Smooth muscle cell (in vitro differentiated cells): Measurements from ENCODE around the gene KLHL18. TPM values are rescaled to one million over a fixed set of nuclear protein-coding genes. Genes with fewer than 3 reads are reported as not detected.

Source experiments
- DNase-seq: peaks from one replicate; lab custom pipeline; 2025; ENCODE audit not compliant: unreplicated experiment; lab: John Stamatoyannopoulos, UW
- H2AFZ ChIP-seq: fragments of 200-600 bp; sonication (generic); 2 replicates; pipeline ENCODE4 v1.6.0; 2016; ENCODE audit warnings: antibody characterized with exemption, low read depth, mild to moderate bottlenecking
- H3F3A ChIP-seq: fragments of 200-600 bp; sonication (generic); 2 replicates; pipeline ENCODE4 v1.6.0; 2017; ENCODE audit warnings: antibody characterized with exemption, low read depth
- H3K27ac ChIP-seq: fragments of 200-600 bp; sonication (generic); 2 replicates; pipeline ENCODE4 v1.5.1; 2016; ENCODE audit warnings: low read depth, mild to moderate bottlenecking
- H3K27me3 ChIP-seq: fragments of 200-600 bp; sonication (generic); 2 replicates; pipeline ENCODE4 v1.6.1; 2016; ENCODE audit warnings: low read depth, mild to moderate bottlenecking
- H3K36me3 ChIP-seq: fragments of 200-600 bp; sonication (generic); 2 replicates; pipeline ENCODE4 v1.5.1; 2016; ENCODE audit warnings: low read depth
- H3K4me1 ChIP-seq: fragments of 200-600 bp; sonication (generic); 2 replicates; pipeline ENCODE4 v1.5.1; 2016; ENCODE audit warnings: low read depth
- H3K4me2 ChIP-seq: fragments of 200-600 bp; sonication (generic); 2 replicates; pipeline ENCODE4 v1.6.0; 2016; ENCODE audit warnings: mild to moderate bottlenecking
- H3K4me3 ChIP-seq: fragments of 200-600 bp; sonication (generic); 2 replicates; pipeline ENCODE4 v1.5.1; 2016; ENCODE audit warnings: mild to moderate bottlenecking
- H3K79me2 ChIP-seq: fragments of 200-600 bp; sonication (generic); 2 replicates; pipeline ENCODE4 v1.6.0; 2016; ENCODE audit warnings: low read depth, mild to moderate bottlenecking
- H3K9ac ChIP-seq: fragments of 200-600 bp; sonication (generic); 2 replicates; pipeline ENCODE4 v1.6.0; 2016; ENCODE audit warnings: low read depth
- H3K9me3 ChIP-seq: fragments of 200-600 bp; sonication (generic); replicated peaks from 2 replicates; pipeline ENCODE4 v1.5.1; 2016; ENCODE audit warnings: low read depth
- H4K20me1 ChIP-seq: fragments of 200-600 bp; sonication (generic); 2 replicates; pipeline ENCODE4 v1.6.0; 2016; ENCODE audit warnings: low read depth
- WGBS: methylation state at CpG from one replicate; pipeline ENCODE4 v1.1.7; 2016; ENCODE audit warnings: low lambda C conversion rate; 5-methylcytosine and 5-hydroxymethylcytosine counted together
- polyA plus RNA-seq: library from polyadenylated mRNA; unstranded; fragments of >200 nt; fragmentation: Nextera tagmentation; extraction: Ambion mirVana; gene quantifications from 2 replicates; pipeline ENCODE4 v1.2.1, GENCODE V29; 2016
- total RNA-seq: library from RNA; depleted of rRNA; stranded (reverse); fragments of >200 nt; gene quantifications from 2 replicates; pipeline ENCODE4 v1.2.3, GENCODE V29; 2014
- TF ChIP-seq, protein P1 (sequence below): fragments of 200-600 bp; sonication (generic); IDR thresholded peaks from 2 replicates; pipeline ENCODE4 v1.5.1; 2017; ENCODE audit warnings: borderline replicate concordance, mild to moderate bottlenecking, antibody characterized with exemption; ENCODE audit not compliant: insufficient read depth, poor library complexity, severe bottlenecking

KLHL18 gene
- total RNA-seq (17.8 and 18.4 TPM in 2 replicates), polyA plus RNA-seq (17.6 and 25.8 TPM in 2 replicates)

DNA sequence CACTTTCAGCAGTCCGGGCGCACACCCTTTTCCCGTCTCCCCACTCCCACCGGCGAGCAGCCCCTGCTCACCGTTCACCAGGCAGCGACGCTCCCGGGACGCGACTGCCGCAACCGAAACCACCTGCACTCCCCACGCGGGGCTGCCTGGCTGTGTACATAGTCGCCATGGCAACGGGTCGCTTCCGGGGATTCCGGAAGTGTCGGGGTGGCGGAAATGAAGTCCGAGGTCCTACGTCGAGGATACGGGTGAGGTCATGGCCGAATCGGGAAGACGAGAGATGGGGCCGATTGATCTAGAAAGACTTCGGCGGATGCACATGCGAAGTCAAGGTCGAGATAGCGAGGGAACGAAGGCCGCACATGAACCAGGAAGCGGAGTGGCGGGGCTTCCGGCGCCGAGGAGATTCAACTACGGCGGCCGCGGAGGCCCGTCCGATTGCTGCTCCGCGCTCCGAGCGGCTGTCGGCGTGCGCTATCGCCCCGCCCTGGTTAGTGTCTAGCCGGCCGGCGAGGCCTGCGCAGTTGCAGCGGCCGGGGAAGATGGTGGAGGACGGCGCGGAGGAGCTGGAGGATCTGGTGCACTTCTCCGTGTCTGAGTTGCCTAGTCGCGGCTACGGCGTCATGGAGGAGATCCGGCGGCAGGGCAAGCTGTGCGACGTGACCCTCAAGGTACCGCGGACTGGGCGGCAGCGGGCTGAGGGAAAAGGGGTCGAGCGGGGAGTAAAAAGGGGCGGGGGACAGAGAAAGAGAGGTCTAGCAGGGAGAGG lies at the start of gene KLHL18, which contains the start of gene KIF9:
TSS of gene KLHL18 (plus strand) at position 521 of the 769 bp plus-strand sequence. CDS start at position 543, 22 bp downstream.
TSS of gene KIF9 (minus strand) at position 376 of the 769 bp plus-strand sequence. CDS start 5,425 bp downstream, outside the sequence.
- H3F3A ChIP-seq = peaks cover 3% of the 10 kb centered on the region
- peaks cover 38% of the 10 kb centered on the region for H3K79me2 ChIP-seq
- H3K9ac ChIP-seq = peak within 1 kb of the TSS; percentile 93
- H4K20me1 ChIP-seq = peaks cover 8% of the 10 kb centered on the region
- TF ChIP-seq, protein P1, sequence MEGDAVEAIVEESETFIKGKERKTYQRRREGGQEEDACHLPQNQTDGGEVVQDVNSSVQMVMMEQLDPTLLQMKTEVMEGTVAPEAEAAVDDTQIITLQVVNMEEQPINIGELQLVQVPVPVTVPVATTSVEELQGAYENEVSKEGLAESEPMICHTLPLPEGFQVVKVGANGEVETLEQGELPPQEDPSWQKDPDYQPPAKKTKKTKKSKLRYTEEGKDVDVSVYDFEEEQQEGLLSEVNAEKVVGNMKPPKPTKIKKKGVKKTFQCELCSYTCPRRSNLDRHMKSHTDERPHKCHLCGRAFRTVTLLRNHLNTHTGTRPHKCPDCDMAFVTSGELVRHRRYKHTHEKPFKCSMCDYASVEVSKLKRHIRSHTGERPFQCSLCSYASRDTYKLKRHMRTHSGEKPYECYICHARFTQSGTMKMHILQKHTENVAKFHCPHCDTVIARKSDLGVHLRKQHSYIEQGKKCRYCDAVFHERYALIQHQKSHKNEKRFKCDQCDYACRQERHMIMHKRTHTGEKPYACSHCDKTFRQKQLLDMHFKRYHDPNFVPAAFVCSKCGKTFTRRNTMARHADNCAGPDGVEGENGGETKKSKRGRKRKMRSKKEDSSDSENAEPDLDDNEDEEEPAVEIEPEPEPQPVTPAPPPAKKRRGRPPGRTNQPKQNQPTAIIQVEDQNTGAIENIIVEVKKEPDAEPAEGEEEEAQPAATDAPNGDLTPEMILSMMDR = no peak
- WGBS = under 1% methylated on average over 81 of the region's 82 CpGs
- peak within 1 kb of the TSS; percentile 94 for H2AFZ ChIP-seq
- peak within 1 kb of the TSS; percentile 88 for H3K4me2 ChIP-seq
- DNase-seq = peak; percentile 93
- no peaks in the 10 kb centered on the region for H3K27me3 ChIP-seq
- H3K9me3 ChIP-seq = no peaks in the 10 kb centered on the region
- peak within 1 kb of the TSS; percentile 94 for H3K4me3 ChIP-seq
- H3K4me1 ChIP-seq = peaks cover 9% of the 10 kb centered on the region
- no peaks in the 10 kb centered on the region for H3K36me3 ChIP-seq
- peak within 1 kb of the TSS; percentile 99 for H3K27ac ChIP-seq

- H4K20me1 ChIP-seq = no peaks in the 10 kb centered on the region
- H2AFZ ChIP-seq = no peak overlapping the region
- H3K9me3 ChIP-seq = no peaks in the 10 kb centered on the region
- H3K9ac ChIP-seq = no peak overlapping the region
- no peaks in the 10 kb centered on the region for H3K27me3 ChIP-seq
- H3K4me3 ChIP-seq = no peak overlapping the region
- no peaks in the 10 kb centered on the region for H3K4me1 ChIP-seq
- DNase-seq = no peak
- WGBS = 94% methylated on average over 3 of the region's 3 CpGs
- TF ChIP-seq, protein P1 = no peak
- no peak overlapping the region for H3K27ac ChIP-seq
- H3F3A ChIP-seq = no peaks in the 10 kb centered on the region
- H3K79me2 ChIP-seq = no peaks in the 10 kb centered on the region
- H3K4me2 ChIP-seq = no peak overlapping the region
- H3K36me3 ChIP-seq = no peaks in the 10 kb centered on the region
Observed at GRCh38 chr3:47238017-47238416, 44.7 kb upstream of the KLHL18 start.

DNA sequence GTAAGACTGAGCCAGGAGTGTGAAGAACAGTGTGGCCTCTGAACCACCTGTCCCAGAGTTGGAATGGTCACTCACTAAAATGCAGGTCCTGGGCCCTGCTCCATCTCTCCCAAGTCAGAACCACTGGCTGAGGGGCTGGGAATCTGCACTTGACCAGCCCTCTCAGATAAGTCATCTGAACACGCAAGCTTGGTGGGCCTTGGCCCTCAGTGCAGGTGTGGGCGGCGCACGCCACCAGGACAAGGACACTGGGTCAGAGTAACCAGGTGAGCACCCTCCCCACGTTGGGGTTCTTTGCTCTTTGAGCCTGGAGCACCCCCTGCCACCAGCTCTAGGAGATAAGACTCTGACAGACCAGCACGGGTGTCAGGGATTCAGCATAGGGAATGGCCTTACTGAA lies 42.8 kb upstream of the KLHL18 start:
- Histone ChIP-seq H3K9ac (no peak overlapping the region), H3K27ac (no peak overlapping the region), H3K79me2 (no peaks in the 10 kb centered on the region), H3K4me3 (no peak overlapping the region), H2AFZ (no peak overlapping the region), H3F3A (no peaks in the 10 kb centered on the region), H3K36me3 (no peaks in the 10 kb centered on the region), H3K9me3 (no peaks in the 10 kb centered on the region), H3K27me3 (no peaks in the 10 kb centered on the region), H3K4me1 (no peaks in the 10 kb centered on the region), H4K20me1 (no peaks in the 10 kb centered on the region), H3K4me2 (no peak overlapping the region)
- DNase-seq = no peak
- 92% methylated on average over 6 of the region's 6 CpGs for WGBS
- TF ChIP-seq, protein P1 = no peak
